ENCODE measurements around the gene OAS2. TPM values are rescaled to one million over a fixed set of nuclear protein-coding genes. Genes with fewer than 3 reads are reported as not detected.
A peak's percentile ranks its signal among the peaks of the same experiment; 100 is the strongest.

The OAS2 gene
- total RNA-seq, 1 donor from 2014 or later = 0.36 TPM

GRCh38 chr12:113055594-113056380 is 77.5 kb downstream of the OAS2 start:
- Mint-ChIP-seq H3K27me3 (ENCODE audit: low read depth) (peaks cover 57% of the 10 kb centered on the region), H3K4me3 (peak overlapping the region; percentile 51), H3K27ac (no peak overlapping the region), H3K9me3 (no peaks in the 10 kb centered on the region), H3K36me3 (no peaks in the 10 kb centered on the region), H3K4me1 (no peaks in the 10 kb centered on the region)
- TF ChIP-seq, protein P1, sequence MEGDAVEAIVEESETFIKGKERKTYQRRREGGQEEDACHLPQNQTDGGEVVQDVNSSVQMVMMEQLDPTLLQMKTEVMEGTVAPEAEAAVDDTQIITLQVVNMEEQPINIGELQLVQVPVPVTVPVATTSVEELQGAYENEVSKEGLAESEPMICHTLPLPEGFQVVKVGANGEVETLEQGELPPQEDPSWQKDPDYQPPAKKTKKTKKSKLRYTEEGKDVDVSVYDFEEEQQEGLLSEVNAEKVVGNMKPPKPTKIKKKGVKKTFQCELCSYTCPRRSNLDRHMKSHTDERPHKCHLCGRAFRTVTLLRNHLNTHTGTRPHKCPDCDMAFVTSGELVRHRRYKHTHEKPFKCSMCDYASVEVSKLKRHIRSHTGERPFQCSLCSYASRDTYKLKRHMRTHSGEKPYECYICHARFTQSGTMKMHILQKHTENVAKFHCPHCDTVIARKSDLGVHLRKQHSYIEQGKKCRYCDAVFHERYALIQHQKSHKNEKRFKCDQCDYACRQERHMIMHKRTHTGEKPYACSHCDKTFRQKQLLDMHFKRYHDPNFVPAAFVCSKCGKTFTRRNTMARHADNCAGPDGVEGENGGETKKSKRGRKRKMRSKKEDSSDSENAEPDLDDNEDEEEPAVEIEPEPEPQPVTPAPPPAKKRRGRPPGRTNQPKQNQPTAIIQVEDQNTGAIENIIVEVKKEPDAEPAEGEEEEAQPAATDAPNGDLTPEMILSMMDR (IDR thresholded peaks at IDR 0.05; ENCODE audit: unreplicated experiment) = no peak
- DNase-seq (ENCODE audit: low spot score in 2 of 2, unreplicated experiment in 2 of 2) = no peak

- H3K36me3 Mint-ChIP-seq = no peaks in the 10 kb centered on the region
Measured at GRCh38 chr12:113056381-113056630, 78.0 kb downstream of the OAS2 start.

GRCh38 chr12:113056631-113057488 is 78.5 kb downstream of the OAS2 start, which contains the start of gene DTX1:
Gene DTX1, plus strand, starts transcription at chr12:113056730. Its CDS starts 1,463 bp downstream, at chr12:113058193.
- no peaks in the 10 kb centered on the region for H3K4me1 Mint-ChIP-seq
- H3K4me3 Mint-ChIP-seq = peak within 1 kb of the TSS; percentile 51
- no peaks in the 10 kb centered on the region for H3K36me3 Mint-ChIP-seq
- H3K27ac Mint-ChIP-seq = no peak within 1 kb of the TSS
- H3K27me3 Mint-ChIP-seq (ENCODE audit: low read depth) = peaks cover 47% of the 10 kb centered on the region
- H3K9me3 Mint-ChIP-seq = no peaks in the 10 kb centered on the region
- TF ChIP-seq, protein P1 (IDR thresholded peaks at IDR 0.05; ENCODE audit: unreplicated experiment) = no peak
- no peak for DNase-seq (ENCODE audit: low spot score in 2 of 2, unreplicated experiment in 2 of 2)

More at GRCh38 chr12:113056381-113056630, 78.0 kb downstream of the OAS2 start:
- Mint-ChIP-seq H3K27ac (no peak overlapping the region), H3K4me3 (peak overlapping the region; percentile 51), H3K4me1 (no peaks in the 10 kb centered on the region), H3K27me3 (ENCODE audit: low read depth) (peaks cover 52% of the 10 kb centered on the region), H3K9me3 (no peaks in the 10 kb centered on the region)
- TF ChIP-seq, protein P1 (IDR thresholded peaks at IDR 0.05; ENCODE audit: unreplicated experiment) = no peak
- DNase-seq (ENCODE audit: low spot score in 2 of 2, unreplicated experiment in 2 of 2) = no peak

DNA sequence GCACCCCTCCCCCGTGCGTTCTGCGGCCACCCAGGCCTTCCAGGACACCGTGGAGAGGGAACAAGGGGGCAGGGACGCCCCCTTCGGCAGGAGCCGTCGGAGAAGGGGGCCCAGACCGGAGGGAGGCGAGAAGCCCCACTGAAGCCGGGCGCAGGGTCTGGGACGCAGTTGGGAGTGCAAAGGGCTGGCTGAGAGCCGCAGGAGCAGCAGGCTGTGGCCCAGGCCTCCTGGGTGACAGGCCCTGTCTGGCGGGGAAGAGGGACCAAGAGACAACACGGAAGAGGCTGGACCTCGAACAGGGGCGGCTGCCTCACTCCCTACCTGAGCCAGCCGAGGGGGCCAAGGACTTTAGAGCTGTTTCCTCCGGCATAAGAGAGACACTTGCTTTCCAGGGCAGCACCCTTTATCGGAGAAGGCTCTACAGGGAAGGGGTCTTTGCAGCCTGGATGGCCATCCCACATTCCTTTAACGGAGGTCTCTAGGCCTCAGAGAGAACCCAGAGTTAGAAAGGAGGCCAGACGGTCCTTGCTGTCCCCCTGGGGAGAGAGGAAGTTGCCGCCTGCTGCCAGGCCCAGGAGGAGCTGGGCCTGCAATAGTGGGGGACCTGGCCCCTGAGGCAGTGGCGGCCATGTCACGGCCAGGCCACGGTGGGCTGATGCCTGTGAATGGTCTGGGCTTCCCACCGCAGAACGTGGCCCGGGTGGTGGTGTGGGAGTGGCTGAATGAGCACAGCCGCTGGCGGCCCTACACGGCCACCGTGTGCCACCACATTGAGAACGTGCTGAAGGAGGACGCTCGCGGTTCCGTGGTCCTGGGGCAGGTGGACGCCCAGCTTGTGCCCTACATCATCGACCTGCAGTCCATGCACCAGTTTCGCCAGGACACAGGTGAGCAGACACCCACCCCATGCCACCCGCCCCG is 79.5 kb downstream of the OAS2 start:
- Mint-ChIP-seq H3K4me3 (peak overlapping the region; percentile 27), H3K9me3 (no peaks in the 10 kb centered on the region), H3K27ac (no peak overlapping the region), H3K4me1 (no peaks in the 10 kb centered on the region), H3K27me3 (ENCODE audit: low read depth) (peaks cover 44% of the 10 kb centered on the region), H3K36me3 (no peaks in the 10 kb centered on the region)
- DNase-seq (ENCODE audit: low spot score in 2 of 2, unreplicated experiment in 2 of 2) = no peak
- TF ChIP-seq, protein P1 (IDR thresholded peaks at IDR 0.05; ENCODE audit: unreplicated experiment) = no peak

- Mint-ChIP-seq H3K27me3 (ENCODE audit: low read depth) (peaks cover 40% of the 10 kb centered on the region), H3K9me3 (no peaks in the 10 kb centered on the region), H3K4me3 (no peak overlapping the region), H3K27ac (no peak overlapping the region), H3K4me1 (no peaks in the 10 kb centered on the region), H3K36me3 (no peaks in the 10 kb centered on the region)
- DNase-seq (ENCODE audit: low spot score in 2 of 2, unreplicated experiment in 2 of 2) = no peak
- TF ChIP-seq, protein P1 (IDR thresholded peaks at IDR 0.05; ENCODE audit: unreplicated experiment) = no peak
Measured at GRCh38 chr12:113058553-113058952, 80.2 kb downstream of the OAS2 start.
